ENCODE data around the gene SLC9A5. TPM values are rescaled to one million over a fixed set of nuclear protein-coding genes. Genes with fewer than 3 reads are reported as not detected.

The SLC9A5 gene
- total RNA-seq, 1 experiment from 2014 or later: 2.4 TPM

GRCh38 chr16:67206129-67206837 is 42.5 kb upstream of the SLC9A5 start:
- peaks cover 3% of the 10 kb centered on the region; the same call in 1 of the 2 replicates for H3K36me3 ChIP-seq (ENCODE audit: control insufficient read depth, insufficient read depth, low read length)
- intact Hi-C loops (cut with micrococcal nuclease; ENCODE audit: unreplicated experiment): no loop called here
- DNase-seq: no peak
- no peaks in the 10 kb centered on the region for H3K27me3 ChIP-seq (replicated peaks; ENCODE audit: control insufficient read depth, insufficient read depth, low read length)
- H3K36me3 Mint-ChIP-seq (ENCODE audit: insufficient read depth, unreplicated experiment): peaks cover 40% of the 10 kb centered on the region
- H3K9me3 Mint-ChIP-seq (ENCODE audit: unreplicated experiment): no peaks in the 10 kb centered on the region
- no peak overlapping the region for H3K4me3 Mint-ChIP-seq (ENCODE audit: unreplicated experiment)
- H3K27me3 Mint-ChIP-seq (ENCODE audit: insufficient read depth, unreplicated experiment): no peaks in the 10 kb centered on the region
- ChIA-PET POLR2A (no interaction called here), CTCF (interaction anchor here (0.5 kb wide), 1 partner anchor 40 kb away, joined by 5 read pairs; no protein-coding TSS in a partner anchor)
- no peak for TF ChIP-seq CTCF (IDR thresholded peaks at IDR 0.05; ENCODE audit: insufficient read depth in 1 of 2, low read depth in 1 of 2, low read length in 1 of 2, severe bottlenecking in 1 of 2, unreplicated experiment in 1 of 2)
- H3K4me1 Mint-ChIP-seq (ENCODE audit: low read depth, unreplicated experiment): peaks cover 8% of the 10 kb centered on the region
- peaks cover 12% of the 10 kb centered on the region; the same call in 1 of the 2 replicates for H3K4me1 ChIP-seq
- H3K9me3 ChIP-seq: no peaks in the 10 kb centered on the region
- peak overlapping the region; percentile 9 for H3K27ac Mint-ChIP-seq (ENCODE audit: unreplicated experiment)
- no TSS peak for BruUV-seq (replicated peaks)
- no peak overlapping the region for H3K4me3 ChIP-seq (ENCODE audit: low read depth, low read length)

GRCh38 chr16:67206838-67207248 is 41.9 kb upstream of the SLC9A5 start:
- H3K4me1 ChIP-seq: peaks cover 12% of the 10 kb centered on the region; the same call in 1 of the 2 replicates
- CTCF ChIA-PET: interaction anchor here (0.5 kb wide), 1 partner anchor 40 kb away, joined by 5 read pairs; no protein-coding TSS in a partner anchor
- Mint-ChIP-seq H3K36me3 (ENCODE audit: insufficient read depth, unreplicated experiment) (peaks cover 38% of the 10 kb centered on the region), H3K4me3 (ENCODE audit: unreplicated experiment) (no peak overlapping the region), H3K4me1 (ENCODE audit: low read depth, unreplicated experiment) (peaks cover 8% of the 10 kb centered on the region), H3K27me3 (ENCODE audit: insufficient read depth, unreplicated experiment) (no peaks in the 10 kb centered on the region), H3K9me3 (ENCODE audit: unreplicated experiment) (no peaks in the 10 kb centered on the region), H3K27ac (ENCODE audit: unreplicated experiment) (peak overlapping the region; percentile 9)
- no peaks in the 10 kb centered on the region for H3K9me3 ChIP-seq
- intact Hi-C loops (cut with micrococcal nuclease; ENCODE audit: unreplicated experiment): no loop called here
- no peaks in the 10 kb centered on the region; the same call in 1 of the 2 replicates for H3K36me3 ChIP-seq (ENCODE audit: control insufficient read depth, insufficient read depth, low read length)
- TF ChIP-seq CTCF (IDR thresholded peaks at IDR 0.05; ENCODE audit: insufficient read depth in 1 of 2, low read depth in 1 of 2, low read length in 1 of 2, severe bottlenecking in 1 of 2, unreplicated experiment in 1 of 2): no peak
- DNase-seq: no peak
- no peaks in the 10 kb centered on the region for H3K27me3 ChIP-seq (replicated peaks; ENCODE audit: control insufficient read depth, insufficient read depth, low read length)
- no TSS peak for BruUV-seq (replicated peaks)
- H3K4me3 ChIP-seq (ENCODE audit: low read depth, low read length): no peak overlapping the region
- POLR2A ChIA-PET: no interaction called here

GRCh38 chr16:67207249-67208091 is 41.3 kb upstream of the SLC9A5 start:
- POLR2A ChIA-PET: interaction anchor here (1.4 kb wide), 1 partner anchor 19 kb away, joined by 3 read pairs; the partner anchor contains the start of gene TMEM208
- peak overlapping the region; percentile 9 for H3K27ac Mint-ChIP-seq (ENCODE audit: unreplicated experiment)
- BruUV-seq (replicated peaks): no TSS peak

More at GRCh38 chr16:67207249-67208091, 41.3 kb upstream of the SLC9A5 start:
- Mint-ChIP-seq H3K4me1 (ENCODE audit: low read depth, unreplicated experiment) (peaks cover 8% of the 10 kb centered on the region), H3K9me3 (ENCODE audit: unreplicated experiment) (no peaks in the 10 kb centered on the region), H3K27me3 (ENCODE audit: insufficient read depth, unreplicated experiment) (no peaks in the 10 kb centered on the region), H3K36me3 (ENCODE audit: insufficient read depth, unreplicated experiment) (peaks cover 31% of the 10 kb centered on the region), H3K4me3 (ENCODE audit: unreplicated experiment) (no peak overlapping the region)
- intact Hi-C loops (cut with micrococcal nuclease; ENCODE audit: unreplicated experiment): no loop called here
- no peak for TF ChIP-seq CTCF (IDR thresholded peaks at IDR 0.05; ENCODE audit: insufficient read depth in 1 of 2, low read depth in 1 of 2, low read length in 1 of 2, severe bottlenecking in 1 of 2, unreplicated experiment in 1 of 2)
- DNase-seq: no peak
- H3K4me3 ChIP-seq (ENCODE audit: low read depth, low read length): no peak overlapping the region
- no peaks in the 10 kb centered on the region; the same call in 1 of the 2 replicates for H3K36me3 ChIP-seq (ENCODE audit: control insufficient read depth, insufficient read depth, low read length)
- CTCF ChIA-PET: interaction anchor here (2.6 kb wide), 1 partner anchor 9 kb away, joined by 9 read pairs; the partner anchor contains the start of gene ELMO3
- no peaks in the 10 kb centered on the region for H3K9me3 ChIP-seq
- no peaks in the 10 kb centered on the region for H3K27me3 ChIP-seq (replicated peaks; ENCODE audit: control insufficient read depth, insufficient read depth, low read length)
- H3K4me1 ChIP-seq: peaks cover 12% of the 10 kb centered on the region; the same call in 1 of the 2 replicates
